ENCODE measurements around the gene MCF2L2.
A peak's percentile ranks its signal among the peaks of the same experiment; 100 is the strongest.

Gene MCF2L2

DNA sequence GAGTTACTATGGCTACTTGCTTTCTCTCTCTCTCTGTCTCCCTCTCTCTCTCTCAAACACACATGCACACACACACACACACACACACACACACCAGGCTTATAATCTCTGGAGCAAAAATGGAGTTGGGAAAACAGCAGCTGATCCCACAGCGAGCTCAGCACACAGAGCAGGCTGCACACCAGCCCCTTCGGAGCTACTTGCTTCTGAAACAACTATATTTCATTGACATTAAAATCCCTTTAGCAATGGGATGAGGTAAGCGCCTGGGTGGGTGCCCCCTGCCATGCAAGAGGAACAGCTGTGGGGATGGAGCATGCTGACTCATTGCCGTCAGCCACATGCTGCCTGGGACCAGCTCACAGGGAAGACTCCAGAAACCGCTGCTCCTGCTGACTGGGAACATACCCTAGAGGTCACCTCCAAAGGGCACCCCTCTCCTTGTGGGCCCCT is 129.7 kb downstream of the MCF2L2 start:
- no peak for DNase-seq (ENCODE audit: extremely low read depth in 1 of 2, low read depth in 1 of 2)

DNA sequence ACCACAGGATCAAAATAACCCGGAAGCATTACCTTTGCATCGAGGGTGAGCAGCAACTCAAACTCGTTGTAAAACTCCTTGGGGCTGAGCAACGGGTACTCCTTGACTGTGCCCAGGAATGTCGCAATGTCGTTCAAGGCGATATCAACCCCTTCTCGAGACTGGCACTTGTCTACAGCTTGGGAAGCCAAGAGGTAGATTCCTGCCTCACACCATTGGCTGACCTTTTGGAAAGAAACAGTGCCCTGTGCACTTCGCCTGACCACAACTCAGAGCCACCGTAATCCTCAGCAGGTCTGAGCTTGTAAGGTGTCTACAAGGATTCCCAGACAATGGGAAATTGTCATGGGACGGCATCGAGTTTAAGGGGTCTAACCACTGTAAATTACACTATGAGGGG is 131.5 kb downstream of the MCF2L2 start:
- DNase-seq (ENCODE audit: extremely low read depth in 1 of 2, low read depth in 1 of 2) = no peak

DNA sequence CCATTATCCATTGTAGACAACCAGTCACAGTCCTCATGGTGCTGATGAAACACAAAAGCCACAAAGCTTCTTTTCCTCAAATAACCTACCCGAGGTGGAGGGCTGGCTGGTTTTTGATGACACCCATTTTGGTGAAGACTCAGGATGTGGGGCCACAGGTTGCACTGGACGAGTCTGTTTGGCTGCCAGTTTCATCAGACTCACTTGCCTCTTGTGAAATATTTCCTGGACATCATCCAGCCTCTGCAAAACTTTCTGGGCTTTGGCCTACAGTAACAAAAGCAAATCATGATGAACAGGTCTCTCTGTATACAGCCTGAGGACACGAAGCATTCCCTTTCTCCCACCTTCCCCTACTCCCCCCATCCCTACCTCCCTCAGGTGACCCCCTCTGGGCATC is 133.2 kb downstream of the MCF2L2 start:
- no peak for DNase-seq (ENCODE audit: extremely low read depth in 1 of 2, low read depth in 1 of 2)

DNA sequence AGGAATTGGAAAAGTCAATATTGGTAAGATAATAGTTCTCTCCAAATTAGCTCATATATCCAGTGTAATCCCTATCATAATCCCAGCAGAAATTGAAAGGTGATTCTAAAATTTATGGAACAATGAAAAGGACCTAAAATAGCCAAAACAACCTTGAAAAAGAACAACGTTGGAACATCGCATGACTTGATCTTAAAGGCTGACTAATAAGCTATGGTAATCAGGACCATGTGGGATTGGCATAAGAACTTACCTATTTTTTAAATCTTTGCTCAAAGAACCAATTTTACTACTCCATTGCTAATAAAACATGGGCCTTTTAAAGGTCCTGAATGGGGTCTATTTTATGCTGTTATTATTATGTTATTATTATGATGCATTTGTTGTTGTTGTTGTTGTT is 134.5 kb downstream of the MCF2L2 start:
- DNase-seq (ENCODE audit: extremely low read depth in 1 of 2, low read depth in 1 of 2) = no peak

DNA sequence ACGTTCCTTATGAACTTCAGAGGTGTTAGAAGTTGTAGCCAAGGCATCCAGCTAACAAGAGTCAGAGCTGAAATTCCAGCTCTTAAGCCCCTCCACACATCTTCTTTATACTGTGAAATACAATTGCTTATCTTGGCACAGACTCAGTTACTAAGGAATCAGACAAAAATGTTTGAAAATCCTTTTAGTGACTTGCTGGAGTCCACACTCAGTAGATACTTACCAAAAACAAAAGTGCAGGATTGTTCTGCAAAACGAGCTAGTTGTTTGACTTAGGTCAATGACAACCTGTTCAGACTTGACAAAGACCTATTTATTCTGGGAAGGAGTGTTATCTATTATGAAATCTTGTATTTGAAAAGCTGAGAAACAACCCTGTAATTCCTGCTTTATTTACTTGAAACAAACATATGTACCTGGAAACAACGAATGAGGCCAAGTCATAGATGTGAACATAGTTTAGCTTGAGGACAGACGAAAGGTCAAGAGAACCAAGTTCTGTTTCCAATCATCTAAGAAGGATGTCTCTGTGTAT is 136.9 kb downstream of the MCF2L2 start:
- DNase-seq (ENCODE audit: extremely low read depth in 1 of 2, low read depth in 1 of 2) = no peak

DNA sequence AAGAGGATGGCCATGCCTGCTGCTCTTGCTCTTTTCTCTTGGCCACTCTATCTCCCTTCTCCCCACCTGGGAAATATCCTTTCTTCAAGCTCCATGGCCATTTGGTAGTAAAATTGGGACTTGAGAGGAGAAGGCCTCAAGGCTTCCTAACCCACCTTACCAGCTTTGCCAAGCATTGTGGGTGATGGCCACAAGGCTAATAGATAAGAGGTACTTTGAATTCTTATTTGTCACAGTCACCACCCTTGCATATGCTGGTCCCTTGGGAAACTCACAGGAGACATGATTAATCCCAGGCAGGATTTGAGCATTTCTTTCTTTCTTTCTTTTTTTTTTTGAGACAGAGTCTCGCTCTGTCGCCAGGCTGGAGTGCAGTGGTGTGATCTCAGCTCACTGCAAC is 138.2 kb downstream of the MCF2L2 start:
- no peak for DNase-seq (ENCODE audit: extremely low read depth in 1 of 2, low read depth in 1 of 2)

DNA sequence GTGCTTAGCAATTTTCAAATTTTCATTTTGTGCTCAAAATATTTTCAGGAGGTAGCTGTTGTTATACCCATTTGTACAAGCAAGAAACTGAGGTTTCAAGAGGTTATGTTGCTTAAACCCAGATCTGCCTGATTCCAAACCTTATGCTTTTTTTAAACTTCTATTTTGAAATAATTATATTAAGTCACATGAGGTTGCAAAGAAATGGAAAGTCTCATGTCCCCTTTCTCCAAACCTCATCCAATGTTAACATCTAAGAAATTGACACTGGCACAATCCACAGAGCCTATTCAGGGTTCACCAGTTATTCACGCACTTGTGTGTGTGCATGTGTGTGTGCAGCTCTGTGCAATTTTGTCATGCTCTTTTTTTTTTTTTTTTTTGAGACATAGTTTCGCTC is 140.3 kb downstream of the MCF2L2 start:
- DNase-seq (ENCODE audit: extremely low read depth in 1 of 2, low read depth in 1 of 2) = no peak

DNA sequence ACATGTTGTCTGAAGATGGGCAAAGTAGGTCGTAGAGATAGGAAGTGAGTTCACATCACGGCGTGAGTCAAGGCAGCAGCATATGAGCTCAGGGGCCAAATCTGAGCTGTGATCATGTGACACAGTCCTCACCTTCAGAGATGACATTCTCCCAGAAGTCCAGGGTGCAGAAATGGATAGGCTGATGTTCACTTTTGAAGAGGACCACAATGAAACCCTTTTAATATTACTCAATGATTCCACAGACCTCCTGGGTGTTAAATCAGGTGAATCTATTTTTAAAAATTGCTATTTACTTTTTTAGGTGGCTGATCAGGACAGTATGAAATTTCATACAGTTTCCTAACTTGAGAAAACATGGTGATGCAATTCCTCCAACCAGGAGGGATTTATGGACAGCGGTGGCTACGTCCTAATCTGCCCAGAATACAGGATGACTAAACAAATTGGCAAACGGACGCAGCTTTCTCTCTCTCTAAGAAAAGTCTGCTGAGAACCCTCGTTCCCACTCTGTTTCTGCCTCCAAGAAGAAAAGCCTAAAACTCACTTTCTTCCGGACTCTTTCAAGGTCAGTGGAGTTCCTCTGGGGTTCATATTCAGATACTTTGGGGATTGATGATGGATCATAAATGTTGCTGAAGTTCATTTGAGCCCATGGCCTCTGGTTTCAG is 141.0 kb downstream of the MCF2L2 start:
- no peak for DNase-seq (ENCODE audit: extremely low read depth in 1 of 2, low read depth in 1 of 2)

DNA sequence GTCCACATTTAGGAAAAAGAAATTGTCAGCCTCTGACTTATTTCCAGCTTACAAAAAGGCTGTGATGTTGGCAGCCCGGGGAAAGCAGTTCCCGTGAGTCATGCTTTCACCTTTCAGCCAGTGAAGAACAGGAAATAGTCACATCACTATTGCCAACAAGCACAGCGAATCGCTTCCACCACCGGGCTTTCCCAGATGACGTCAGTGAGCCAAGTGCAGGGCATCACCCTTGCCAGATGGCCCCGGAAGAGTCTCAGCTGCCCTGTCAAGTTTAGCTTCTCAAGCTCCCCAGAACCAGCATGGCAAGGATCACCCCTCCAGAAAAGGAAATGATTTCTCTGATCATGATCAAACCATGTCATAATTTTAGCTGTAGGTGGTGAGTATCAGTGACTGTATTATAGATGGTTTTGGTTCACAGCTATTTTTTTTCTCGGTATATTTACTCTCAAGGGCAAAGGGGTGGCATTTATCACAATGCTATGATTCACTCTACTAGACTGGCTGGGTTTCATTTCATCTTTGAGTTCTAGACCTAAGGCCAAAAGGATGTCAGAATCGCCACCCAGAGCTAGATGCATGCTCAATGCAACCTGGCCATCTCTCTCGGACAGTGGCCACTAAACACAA is 142.5 kb downstream of the MCF2L2 start:
- peak; percentile 77 to 91 for DNase-seq (ENCODE audit: extremely low read depth in 1 of 2, low read depth in 1 of 2)

DNA sequence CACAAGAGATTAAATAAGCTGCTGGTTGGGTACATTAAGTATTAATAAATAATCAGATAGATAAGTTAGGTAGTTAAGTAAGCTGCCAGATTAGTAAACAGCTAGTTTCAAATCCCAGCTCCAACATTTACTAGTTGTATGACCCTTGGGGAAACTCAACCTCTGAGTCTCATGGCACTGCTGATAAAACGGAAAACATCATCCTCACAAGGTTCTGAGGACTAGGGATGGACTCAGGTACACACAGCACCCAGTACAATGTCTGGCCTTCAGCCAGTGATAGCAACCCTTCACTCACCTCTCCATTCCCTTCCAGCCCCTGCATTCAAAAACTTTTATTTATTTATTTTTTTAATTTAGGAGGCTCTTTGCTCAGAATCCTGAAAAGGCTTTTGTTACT is 143.1 kb downstream of the MCF2L2 start:
- no peak for DNase-seq (ENCODE audit: extremely low read depth in 1 of 2, low read depth in 1 of 2)

DNA sequence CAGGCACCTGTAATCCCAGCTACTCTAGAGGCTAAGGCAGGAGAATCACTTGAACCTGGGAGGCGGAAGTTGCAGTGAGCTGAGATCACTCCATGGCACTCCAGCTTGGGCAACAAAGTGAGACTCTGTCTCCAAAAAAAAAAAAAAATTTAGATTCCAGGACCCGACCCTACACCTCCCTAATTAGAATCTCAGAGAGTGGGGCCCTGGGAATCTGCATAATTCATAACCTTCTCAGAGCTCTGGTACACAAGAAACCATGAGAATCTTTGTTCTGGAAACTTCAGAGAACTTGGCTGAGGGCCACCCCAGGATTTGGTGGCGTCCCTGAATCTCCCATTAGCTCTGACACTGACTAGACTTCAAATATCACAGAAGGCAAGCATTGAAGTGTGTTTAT is 143.8 kb downstream of the MCF2L2 start:
- DNase-seq (ENCODE audit: extremely low read depth in 1 of 2, low read depth in 1 of 2) = no peak

DNA sequence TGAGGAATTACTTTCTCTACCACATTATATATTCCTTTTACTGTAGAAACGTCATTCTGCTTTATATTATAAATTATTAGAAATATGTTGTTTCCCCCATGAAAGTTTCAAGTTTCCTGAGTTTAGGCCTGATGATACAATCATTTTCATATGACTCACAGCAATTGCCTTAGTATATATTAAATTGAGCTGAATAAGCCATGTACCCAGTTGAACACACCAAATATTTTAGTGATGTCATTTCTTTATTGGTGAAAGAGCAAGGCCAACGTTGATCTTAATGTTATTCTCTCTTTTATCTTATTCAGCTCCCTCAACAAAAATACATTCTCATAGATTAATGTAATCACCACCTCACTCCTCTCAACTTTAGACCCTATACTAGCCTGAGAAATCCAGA is 144.5 kb downstream of the MCF2L2 start:
- DNase-seq (ENCODE audit: extremely low read depth in 1 of 2, low read depth in 1 of 2) = no peak

DNA sequence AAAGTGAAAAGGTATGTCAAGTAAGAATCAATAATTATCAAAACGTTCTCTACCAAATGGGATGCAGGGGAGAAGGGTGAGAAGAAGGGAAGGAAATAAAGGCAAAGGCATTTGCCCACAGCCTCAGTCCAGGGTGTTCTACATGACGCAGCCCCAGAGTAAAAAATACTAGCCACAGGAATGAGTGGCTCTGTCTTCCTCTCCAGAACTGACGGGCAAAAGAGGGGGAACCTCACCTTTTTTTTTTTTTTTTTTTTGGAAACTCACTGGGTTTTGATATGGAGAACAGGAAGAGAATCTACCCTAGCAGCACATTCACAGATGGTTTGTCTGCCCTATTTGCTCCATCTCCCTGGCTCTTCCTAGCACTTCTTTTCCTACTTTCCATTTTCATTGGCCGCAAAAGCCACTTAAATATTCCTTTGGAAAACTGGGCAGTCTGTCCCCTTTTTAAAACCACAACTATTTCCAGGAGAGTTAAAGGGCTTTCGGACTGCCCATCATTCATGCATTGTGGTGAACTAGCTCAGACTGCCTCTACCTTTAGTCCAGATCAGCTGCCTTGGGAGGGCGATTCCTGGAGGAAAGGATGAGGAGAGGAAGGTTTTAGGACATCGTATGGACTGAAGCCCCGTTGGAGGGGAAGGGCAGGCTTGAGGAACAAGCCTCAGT is 147.2 kb downstream of the MCF2L2 start:
- no peak for DNase-seq (ENCODE audit: extremely low read depth in 1 of 2, low read depth in 1 of 2)

DNA sequence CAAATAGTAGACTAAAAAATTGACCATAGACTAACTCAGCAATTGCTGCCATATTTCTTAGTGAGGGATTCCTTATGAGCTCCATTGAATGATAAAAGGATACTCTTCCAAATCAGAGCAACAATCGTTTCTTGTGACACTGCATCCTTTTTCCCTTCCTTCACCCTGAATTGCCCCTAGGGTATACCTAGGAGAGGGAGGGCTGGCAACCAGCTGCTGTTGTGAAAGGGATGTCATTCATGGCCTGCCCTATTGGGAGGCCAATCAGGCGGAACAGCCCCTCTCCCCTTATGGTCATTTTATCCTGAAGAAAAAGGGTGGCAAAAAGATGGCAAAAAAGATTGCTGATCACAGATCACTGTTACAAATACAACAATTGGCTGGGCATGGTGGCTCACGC is 149.0 kb downstream of the MCF2L2 start:
- no peak for DNase-seq (ENCODE audit: extremely low read depth in 1 of 2, low read depth in 1 of 2)

DNA sequence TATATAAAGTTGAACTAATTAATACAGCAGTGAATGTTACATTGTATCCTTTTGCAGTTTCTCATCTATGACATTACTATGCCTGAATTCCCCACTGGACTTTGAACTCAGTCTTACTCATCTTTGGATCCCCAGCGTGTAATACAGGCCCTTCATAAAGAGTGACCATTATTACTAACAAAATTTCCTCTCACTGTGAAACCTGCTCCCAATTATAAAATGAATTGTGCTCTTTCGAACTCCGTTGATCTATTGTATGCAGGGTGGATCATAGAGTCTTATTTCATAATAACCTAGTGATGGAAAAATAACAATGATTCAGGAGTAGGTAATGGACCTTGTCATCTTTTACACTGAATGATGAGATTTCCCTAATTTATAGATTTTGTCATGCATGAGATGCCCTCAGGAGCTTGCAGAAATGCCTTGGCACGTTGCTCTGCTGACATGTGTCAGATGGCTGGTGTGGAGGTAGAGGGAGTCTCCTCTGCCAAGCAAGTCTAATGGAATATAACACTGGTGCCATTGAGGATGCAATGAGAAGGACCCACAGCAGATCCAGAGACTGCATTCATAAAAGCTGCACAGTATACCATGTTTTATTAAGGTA is 149.8 kb downstream of the MCF2L2 start:
- DNase-seq (ENCODE audit: extremely low read depth in 1 of 2, low read depth in 1 of 2) = no peak

DNA sequence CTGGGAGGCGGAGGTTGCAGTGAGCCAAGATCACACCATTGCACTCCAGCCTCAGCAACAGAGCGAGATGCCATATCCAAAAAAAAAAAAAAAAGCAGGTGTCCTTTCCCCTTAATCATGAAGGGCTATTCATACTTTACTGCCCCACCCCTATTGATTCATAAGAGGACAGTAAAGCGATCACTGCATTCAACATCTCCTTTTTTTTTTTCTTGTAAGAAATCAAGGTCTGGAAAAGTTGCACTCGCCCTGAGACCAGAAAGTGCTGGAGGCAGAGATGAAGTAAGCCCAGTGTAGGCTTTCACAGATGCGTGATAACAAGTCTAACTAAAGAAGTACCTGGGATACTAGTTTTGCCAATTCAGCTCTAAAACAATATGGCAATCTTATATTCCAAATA is 151.2 kb downstream of the MCF2L2 start:
- no peak for DNase-seq (ENCODE audit: extremely low read depth in 1 of 2, low read depth in 1 of 2)

DNA sequence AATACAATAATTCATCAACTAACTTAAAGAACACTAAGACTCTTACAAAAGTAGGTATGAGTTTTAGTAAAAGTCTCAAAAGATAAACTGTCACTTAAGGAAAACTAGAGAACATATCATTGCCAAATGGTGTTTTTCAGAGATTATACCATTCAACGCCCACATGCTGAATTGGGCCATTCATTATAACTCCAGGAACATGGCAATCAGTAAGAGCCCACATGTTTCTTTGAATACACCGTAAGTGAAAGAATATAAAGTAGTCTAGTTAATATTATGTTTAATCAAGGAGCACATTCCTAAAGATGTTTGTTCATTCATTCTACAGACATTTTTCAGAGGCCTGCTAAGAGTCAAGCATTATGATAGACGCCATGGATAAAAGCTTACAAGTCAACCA is 152.5 kb downstream of the MCF2L2 start:
- no peak for DNase-seq (ENCODE audit: extremely low read depth in 1 of 2, low read depth in 1 of 2)

DNA sequence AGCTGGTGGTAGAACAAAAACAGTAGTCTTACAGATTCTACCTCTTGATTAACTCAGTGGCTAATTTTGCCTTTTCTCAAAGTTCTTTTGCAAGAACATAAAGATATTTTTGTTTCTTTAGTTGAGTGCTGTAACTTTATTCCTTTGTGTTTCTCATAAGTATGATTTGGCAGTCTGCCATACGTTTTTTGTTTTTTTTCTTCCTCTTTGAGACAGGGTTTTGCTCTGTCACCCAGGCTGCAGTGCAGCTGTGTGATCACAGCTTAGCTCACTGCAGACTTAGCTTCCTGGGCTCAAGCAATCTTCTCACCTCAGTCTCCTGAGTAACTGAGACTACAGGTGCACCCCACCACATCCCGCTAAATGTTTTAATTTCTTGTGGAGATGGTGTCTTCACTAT is 153.0 kb downstream of the MCF2L2 start:
- DNase-seq (ENCODE audit: extremely low read depth in 1 of 2, low read depth in 1 of 2) = no peak

DNA sequence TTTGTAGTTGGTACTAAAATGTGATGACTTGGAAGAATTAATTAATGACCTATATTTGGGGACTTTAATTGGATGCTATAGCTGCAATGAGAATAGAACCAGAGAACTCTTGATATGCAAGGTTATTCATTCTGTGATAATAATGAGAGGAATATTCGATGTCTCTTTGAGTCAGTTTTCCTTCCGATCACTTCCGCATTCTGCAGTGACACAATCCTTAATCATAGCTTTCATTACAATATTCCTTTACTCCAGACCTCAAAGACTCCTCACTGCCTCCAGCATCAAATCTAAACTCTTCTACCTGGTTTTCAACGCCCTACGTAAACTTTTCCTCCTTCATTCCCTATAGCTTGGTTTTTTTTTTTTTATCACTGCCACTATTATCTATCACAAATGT is 153.8 kb downstream of the MCF2L2 start:
- DNase-seq (ENCODE audit: extremely low read depth in 1 of 2, low read depth in 1 of 2) = no peak

DNA sequence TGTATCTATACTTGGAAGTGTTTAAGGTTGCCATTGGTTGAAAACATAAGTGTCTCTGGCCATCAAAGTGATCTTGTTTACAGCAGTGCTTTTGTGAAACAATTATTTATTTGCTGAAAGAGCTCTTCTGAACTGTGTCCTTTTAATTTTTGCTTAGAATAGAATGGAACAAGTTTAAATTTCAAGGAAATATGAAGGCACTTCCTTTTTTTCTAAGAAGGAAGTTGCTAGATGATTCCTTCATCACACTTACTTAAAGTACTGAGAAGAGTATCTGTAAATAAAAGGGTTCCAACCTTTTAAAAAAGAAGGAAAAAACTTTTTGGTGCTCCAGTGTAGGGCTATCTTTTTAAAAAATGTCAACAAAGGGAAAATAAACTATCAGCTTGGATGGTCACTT is 155.6 kb downstream of the MCF2L2 start:
- DNase-seq (ENCODE audit: extremely low read depth in 1 of 2, low read depth in 1 of 2) = no peak

DNA sequence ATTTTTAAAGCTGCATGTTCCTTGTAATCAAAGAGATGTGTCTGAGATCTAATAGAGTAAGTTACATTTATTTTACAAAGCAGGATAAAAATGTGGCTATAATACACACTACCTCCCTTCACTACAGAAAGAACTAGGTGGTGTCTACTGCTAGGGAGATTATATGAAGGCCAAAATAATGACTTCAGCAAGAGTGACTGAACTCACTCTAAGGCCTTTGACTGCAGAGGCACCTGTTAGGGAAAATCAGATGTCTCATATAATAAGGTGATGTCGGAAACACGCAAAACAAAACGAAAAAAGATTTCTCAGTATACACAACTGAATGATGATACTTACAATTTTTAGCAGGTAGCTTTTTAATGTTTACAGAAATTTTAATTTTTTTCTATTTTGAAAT is 156.3 kb downstream of the MCF2L2 start:
- DNase-seq (ENCODE audit: extremely low read depth in 1 of 2, low read depth in 1 of 2) = no peak

DNA sequence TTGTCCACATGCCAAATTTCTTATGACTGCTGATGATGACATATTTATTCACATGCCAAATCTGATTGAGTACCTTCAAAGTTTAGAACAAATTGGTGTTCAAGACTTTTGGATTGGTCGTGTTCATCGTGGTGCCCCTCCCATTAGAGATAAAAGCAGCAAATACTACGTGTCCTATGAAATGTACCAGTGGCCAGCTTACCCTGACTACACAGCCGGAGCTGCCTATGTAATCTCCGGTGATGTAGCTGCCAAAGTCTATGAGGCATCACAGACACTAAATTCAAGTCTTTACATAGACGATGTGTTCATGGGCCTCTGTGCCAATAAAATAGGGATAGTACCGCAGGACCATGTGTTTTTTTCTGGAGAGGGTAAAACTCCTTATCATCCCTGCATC is 158.1 kb downstream of the MCF2L2 start:
- DNase-seq (ENCODE audit: extremely low read depth in 1 of 2, low read depth in 1 of 2) = no peak

All from activated CD8-positive, alpha-beta memory T cell treated with anti-CD3 and anti-CD28 coated beads for 1 hour (primary cell).